IMR-90 (cell line): ENCODE data around the gene SRC. TPM values are rescaled to one million over a fixed set of nuclear protein-coding genes. Genes with fewer than 3 reads are reported as not detected.
A peak's percentile ranks its signal among the peaks of the same experiment; 100 is the strongest.

Source experiments
- ATAC-seq: fragments of 200-7000 bp; cut with Tn5 transposase; 2 replicates; pipeline ENCODE4 v1.9.1; 2020; ENCODE audit warnings: low read depth, mild to moderate bottlenecking, moderate library complexity
- BruUV-seq: library from RNA; stranded (reverse); fragments of 400-500 nt; replicated peaks from 2 replicates; lab custom pipeline; 2021; lab: Mats Ljungman, UMichigan
- CTCF ChIA-PET: fragments of 300-600 bp; formaldehyde crosslinking; extraction: SDS; loops from one replicate; lab custom pipeline; 2021; ENCODE audit warnings: antibody characterized with exemption; lab: Yijun Ruan, JAX
- POLR2A ChIA-PET: fragments of 300-600 bp; sonication (Branson Sonifier 250); formaldehyde crosslinking; loops from one replicate; lab custom pipeline; 2022; ENCODE audit warnings: antibody characterized with exemption; ENCODE audit not compliant: unreplicated experiment; lab: Charles Lee
- DNase-seq: peaks from one replicate; pipeline ENCODE4 v3.0.0; 2013
- H2AFZ ChIP-seq: replicated peaks from 2 replicates; pipeline ENCODE3; 2013; ENCODE audit warnings: low read length, mild to moderate bottlenecking; ENCODE audit not compliant: poor library complexity
- H2AK5ac ChIP-seq: 2 replicates; pipeline ENCODE4 v1.6.1; 2013; ENCODE audit warnings: low read depth, low read length, inconsistent platforms
- H2AK9ac ChIP-seq: replicated peaks from 2 replicates; pipeline ENCODE3; 2013; ENCODE audit warnings: mild to moderate bottlenecking, low read depth, low read length, moderate library complexity; ENCODE audit not compliant: poor library complexity
- H2BK120ac ChIP-seq: 2 replicates; pipeline ENCODE4 v1.6.1; 2013; ENCODE audit warnings: low read depth, low read length, inconsistent platforms
- H2BK15ac ChIP-seq: 3 replicates; pipeline ENCODE4 v1.6.1; 2013; ENCODE audit warnings: low read depth, low read length, inconsistent platforms
- H2BK20ac ChIP-seq: 2 replicates; pipeline ENCODE4 v1.6.1; 2013; ENCODE audit warnings: low read depth, mild to moderate bottlenecking, inconsistent platforms, low read length, moderate library complexity
- H2BK5ac ChIP-seq: 2 replicates; pipeline ENCODE4 v1.6.1; 2013; ENCODE audit warnings: mild to moderate bottlenecking, low read depth, low read length, inconsistent platforms; ENCODE audit not compliant: poor library complexity, severe bottlenecking
- H3K14ac ChIP-seq: replicated peaks from 2 replicates; pipeline ENCODE4 v1.6.1; 2013; ENCODE audit warnings: low read depth, low read length, inconsistent platforms
- H3K18ac ChIP-seq: 2 replicates; pipeline ENCODE4 v1.6.1; 2013; ENCODE audit warnings: low read depth, low read length, control low read depth
- H3K23ac ChIP-seq: 2 replicates; pipeline ENCODE4 v1.6.1; 2013; ENCODE audit warnings: low read depth, low read length, inconsistent platforms
- H3K27ac ChIP-seq: 2 replicates; pipeline ENCODE4 v1.5.1; 2013; ENCODE audit warnings: mild to moderate bottlenecking, control low read depth, low read length; ENCODE audit not compliant: insufficient read depth
- H3K27me3 ChIP-seq: 2 replicates; pipeline ENCODE4 v1.6.1; 2013; ENCODE audit warnings: low read length; ENCODE audit not compliant: control insufficient read depth, insufficient read depth
- H3K36me3 ChIP-seq: 2 replicates; pipeline ENCODE4 v1.6.1; 2013; ENCODE audit warnings: low read length, mixed read lengths; ENCODE audit not compliant: control insufficient read depth, insufficient read depth
- H3K4ac ChIP-seq: 2 replicates; pipeline ENCODE4 v1.6.1; 2013; ENCODE audit warnings: low read depth, low read length, inconsistent platforms
- H3K4me1 ChIP-seq: 2 replicates; pipeline ENCODE4 v1.6.1; 2013; ENCODE audit warnings: low read length, mixed read lengths; ENCODE audit not compliant: control insufficient read depth, insufficient read depth
- H3K4me2 ChIP-seq: 2 replicates; pipeline ENCODE4 v1.6.1; 2013; ENCODE audit warnings: low read depth, mild to moderate bottlenecking, control low read depth, low read length, moderate library complexity
- H3K4me3 ChIP-seq: 2 replicates; pipeline ENCODE4 v1.5.1; 2013; ENCODE audit warnings: low read depth, mild to moderate bottlenecking, control low read depth, low read length, moderate library complexity; ENCODE audit not compliant: insufficient read depth
- H3K56ac ChIP-seq: 2 replicates; pipeline ENCODE4 v1.6.1; 2013; ENCODE audit warnings: low read length, inconsistent platforms; ENCODE audit not compliant: insufficient read depth; ENCODE audit errors: extremely low read depth
- H3K79me1 ChIP-seq, 2 experiments: 2 replicates each; pipeline ENCODE4 v1.6.1; 2013; ENCODE audit warnings: low read length in 2 of 2, inconsistent platforms in 1 of 2, low read depth in 1 of 2
- H3K9ac ChIP-seq: 2 replicates; pipeline ENCODE4 v1.6.1; 2013; ENCODE audit warnings: low read depth, low read length, control low read depth
- H3K9me1 ChIP-seq: 2 replicates; pipeline ENCODE4 v1.6.1; 2013; ENCODE audit warnings: low read length, inconsistent platforms; ENCODE audit not compliant: insufficient read depth
- H3K9me3 ChIP-seq: 2 replicates; pipeline ENCODE4 v1.6.1; 2013; ENCODE audit warnings: low read length; ENCODE audit not compliant: control insufficient read depth, insufficient read depth
- H4K20me1 ChIP-seq: 2 replicates; pipeline ENCODE4 v1.6.1; 2013; ENCODE audit warnings: low read length, inconsistent platforms; ENCODE audit not compliant: insufficient read depth
- H4K5ac ChIP-seq: 2 replicates; pipeline ENCODE4 v1.6.1; 2013; ENCODE audit warnings: mild to moderate bottlenecking, low read depth, low read length, control low read depth
- H4K8ac ChIP-seq, 2 experiments: 2 replicates each; pipeline ENCODE4 v1.6.1; 2013; ENCODE audit warnings: low read depth in 2 of 2, low read length in 2 of 2, control low read depth in 1 of 2, inconsistent platforms in 1 of 2
- H4K91ac ChIP-seq: 2 replicates; pipeline ENCODE4 v1.6.1; 2013; ENCODE audit warnings: low read depth, low read length, inconsistent platforms; ENCODE audit not compliant: insufficient read depth
- BHLHE40 ChIP-seq: fragments of 150-350 bp; IDR thresholded peaks from 2 replicates; pipeline ENCODE4 v1.6.1; 2016; ENCODE audit warnings: mild to moderate bottlenecking, low read depth, low read length
- CEBPB ChIP-seq: IDR thresholded peaks from 2 replicates; pipeline ENCODE4 v1.6.1; 2012; ENCODE audit warnings: low read depth, low read length, improper control_type of control experiment
- CHD1 ChIP-seq: IDR thresholded peaks from 2 replicates; pipeline ENCODE4 v1.6.1; 2012; ENCODE audit warnings: low read depth, low read length, improper control_type of control experiment
- ELK1 ChIP-seq: fragments of 150-350 bp; IDR thresholded peaks from 2 replicates; pipeline ENCODE4 v1.6.1; 2016; ENCODE audit warnings: low read depth, mild to moderate bottlenecking, low read length, moderate library complexity, borderline replicate concordance
- FOS ChIP-seq: fragments of 150-350 bp; IDR thresholded peaks from 2 replicates; pipeline ENCODE4 v1.6.1; 2016; ENCODE audit warnings: low read depth, low read length
- MAFK ChIP-seq: IDR thresholded peaks from 2 replicates; pipeline ENCODE4 v1.6.1; 2012; ENCODE audit warnings: low read depth, low read length, improper control_type of control experiment
- MAZ ChIP-seq: IDR thresholded peaks from 2 replicates; pipeline ENCODE4 v1.6.1; 2012; ENCODE audit warnings: low read depth, mild to moderate bottlenecking, low read length, improper control_type of control experiment, moderate library complexity, borderline replicate concordance
- MXI1 ChIP-seq: IDR thresholded peaks from 2 replicates; pipeline ENCODE4 v1.6.1; 2012; ENCODE audit warnings: low read depth, mild to moderate bottlenecking, low read length, moderate library complexity, borderline replicate concordance
- NFE2L2 ChIP-seq: fragments of 150-350 bp; IDR thresholded peaks from 2 replicates; pipeline ENCODE4 v1.6.1; 2016; ENCODE audit warnings: low read depth, mild to moderate bottlenecking, low read length
- POLR2A ChIP-seq: IDR thresholded peaks from 2 replicates; pipeline ENCODE4 v1.6.1; 2012; ENCODE audit warnings: mild to moderate bottlenecking, low read depth, low read length
- RAD21 ChIP-seq: IDR thresholded peaks from 2 replicates; pipeline ENCODE4 v1.6.1; 2012; ENCODE audit warnings: low read length, improper control_type of control experiment
- RCOR1 ChIP-seq: IDR thresholded peaks from 2 replicates; pipeline ENCODE4 v1.6.1; 2012; ENCODE audit warnings: mild to moderate bottlenecking, low read length, improper control_type of control experiment; ENCODE audit not compliant: insufficient replicate concordance
- RFX5 ChIP-seq: IDR thresholded peaks from 2 replicates; pipeline ENCODE4 v1.8.0; 2012; ENCODE audit warnings: low read depth, mild to moderate bottlenecking, low read length, moderate library complexity
- SMC3 ChIP-seq: fragments of 150-350 bp; IDR thresholded peaks from 2 replicates; pipeline ENCODE4 v1.6.1; 2016; ENCODE audit warnings: low read depth, mild to moderate bottlenecking, antibody characterized with exemption, low read length, moderate library complexity
- USF2 ChIP-seq: fragments of 150-350 bp; IDR thresholded peaks from 2 replicates; pipeline ENCODE4 v1.6.1; 2017; ENCODE audit warnings: mild to moderate bottlenecking, antibody characterized with exemption, low read length, low read depth
- WGBS, 2 experiments: methylation state at CpG; one replicate each; pipeline versions ENCODE4 v1.1.5 to v1.1.7; 2013; ENCODE audit warnings: missing lambda C conversion rate in 2 of 2; ENCODE audit not compliant: insufficient read length in 1 of 2; ENCODE audit errors: extremely low coverage in 2 of 2; 5-methylcytosine and 5-hydroxymethylcytosine counted together
- dilution Hi-C: fragments of 300-500 bp; cut with HindIII; formaldehyde crosslinking; loops from one replicate; pipeline ENCODE4 v1.14.3; 2018; ENCODE audit warnings: low sequenced_read_pairs; ENCODE audit not compliant: unreplicated experiment
- in situ Hi-C: fragments of 300-500 bp; cut with MboI; formaldehyde crosslinking; loops from 3 replicates; pipeline ENCODE4 v1.14.3; 2019; ENCODE audit warnings: low sequenced_read_pairs, inconsistent platforms, mixed read lengths
- intact Hi-C: fragments of 100-400 bp; cut with micrococcal nuclease; formaldehyde crosslinking; loops from 2 replicates; pipeline ENCODE4 v1.10.0; 2022
- polyA plus RNA-seq, 3 experiments: library from polyadenylated mRNA; depleted of rRNA; stranded (reverse); fragments of >200 nt; gene quantifications; 2 replicates each; pipeline ENCODE4 v1.2.3, GENCODE V29; 2012; ENCODE audit warnings: low replicate concordance in 1 of 3
- total RNA-seq: library from RNA; depleted of rRNA; stranded (reverse); fragments of >200 nt; gene quantifications from 2 replicates; pipeline ENCODE4 v1.2.3, GENCODE V29; 2012

Gene SRC
- total and polyA plus RNA-seq, 2 of the 4 experiments (the other 2 are of a cell fraction): 7.0 to 24.2 TPM

DNA sequence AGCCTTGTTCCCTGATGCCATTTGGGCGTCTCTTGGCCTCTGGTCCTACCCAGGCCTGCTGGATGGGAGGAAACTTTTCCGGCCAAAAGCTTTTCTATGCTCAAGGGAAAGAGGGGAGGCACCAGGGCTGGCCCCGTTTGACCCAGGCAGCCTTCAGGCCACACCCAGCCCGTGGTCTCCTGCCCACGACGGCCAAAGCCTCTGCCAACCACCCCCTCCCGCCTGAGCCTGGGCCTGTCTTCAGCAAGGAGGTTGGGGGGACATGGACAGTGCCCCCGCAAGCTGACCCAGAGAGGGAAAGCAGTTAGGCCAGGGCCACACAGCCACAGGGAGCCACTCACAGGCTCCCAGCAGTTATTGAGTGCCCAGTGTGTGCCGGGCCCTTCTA is 49.5 kb downstream of the SRC start:
- H3K9ac ChIP-seq: no peak overlapping the region
- no peaks in the 10 kb centered on the region for H3K4me1 ChIP-seq
- in situ Hi-C loops (no loop called here), dilution Hi-C loops (no loop called here), intact Hi-C loops (no loop called here)
- no peak overlapping the region for H2BK20ac ChIP-seq
- no peak overlapping the region for H4K5ac ChIP-seq
- no peak overlapping the region for H3K4ac ChIP-seq
- no peaks in the 10 kb centered on the region; a peak in 1 of 4 replicates for H3K79me1 ChIP-seq
- TF ChIP-seq NFE2L2: no peak
- no peak for TF ChIP-seq USF2
- no peak for TF ChIP-seq FOS
- no peak for TF ChIP-seq POLR2A
- no peak for TF ChIP-seq ELK1
- no peak for TF ChIP-seq BHLHE40
- TF ChIP-seq MAFK: no peak
- no peak for TF ChIP-seq RCOR1
- no peak for TF ChIP-seq MXI1
- no peak for TF ChIP-seq SMC3
- no peak for TF ChIP-seq RAD21
- TF ChIP-seq CHD1: no peak
- no peak for TF ChIP-seq MAZ
- TF ChIP-seq RFX5: no peak
- TF ChIP-seq CEBPB: no peak
- H2AFZ ChIP-seq: peak overlapping the region; percentile 44
- no peaks in the 10 kb centered on the region for H3K9me3 ChIP-seq
- H4K8ac ChIP-seq: no peak overlapping the region
- peaks cover 6% of the 10 kb centered on the region for H4K20me1 ChIP-seq
- no TSS peak for BruUV-seq
- ATAC-seq: no peak
- H3K27me3 ChIP-seq: no peaks in the 10 kb centered on the region
- H3K36me3 ChIP-seq: peaks cover 37% of the 10 kb centered on the region
- ChIA-PET CTCF (no interaction called here), POLR2A (no interaction called here)
- no peak overlapping the region for H3K14ac ChIP-seq
- H2BK15ac ChIP-seq: no peak overlapping the region
- H3K27ac ChIP-seq: no peak overlapping the region
- no peak overlapping the region for H2AK5ac ChIP-seq
- DNase-seq: no peak
- WGBS, 2 experiments: 81% methylated on average over 4 of the region's 9 CpGs; no CpG with 5 or more reads in 1 of the 2 experiments
- H2BK120ac ChIP-seq: no peak overlapping the region
- H3K4me3 ChIP-seq: no peak overlapping the region
- H3K4me2 ChIP-seq: no peak overlapping the region
- H3K18ac ChIP-seq: no peak overlapping the region
- no peak overlapping the region for H2BK5ac ChIP-seq
- no peak overlapping the region for H3K56ac ChIP-seq
- no peak overlapping the region for H4K91ac ChIP-seq
- no peaks in the 10 kb centered on the region for H3K9me1 ChIP-seq
- peak overlapping the region; percentile 81 for H2AK9ac ChIP-seq
- H3K23ac ChIP-seq: no peak overlapping the region
